ENCODE results near the gene PALD1.

PALD1 gene

GRCh38 chr10:70466951-70467350 is 11.6 kb upstream of the PALD1 start:
- Histone ChIP-seq H3K27me3 (ENCODE audit: control insufficient read depth in 3 of 3, insufficient read depth in 3 of 3, low read depth in 1 of 3, low read length in 3 of 3) (peaks cover 0 to 6% (median 0%) of the 10 kb centered on the region in 3 experiments), H3K4me1 (ENCODE audit: control insufficient read depth in 2 of 2, insufficient read depth in 1 of 2, low read depth in 1 of 2, low read length in 2 of 2) (peaks cover 4 to 13% of the 10 kb centered on the region in 2 donors), H2BK15ac (ENCODE audit: low read length) (no peak overlapping the region), H2AFZ (ENCODE audit: low read length) (no peak overlapping the region), H4K91ac (ENCODE audit: low read depth, low read length, poor library complexity) (no peak overlapping the region), H4K8ac (ENCODE audit: low read depth, low read length) (no peak overlapping the region), H3K4me2 (ENCODE audit: insufficient read depth, low read length, poor library complexity, severe bottlenecking) (no peak overlapping the region), H3K23ac (ENCODE audit: low read depth, low read length, poor library complexity) (peak overlapping the region; percentile 13), H3K4me3 (ENCODE audit: low read length in 2 of 2) (no peak overlapping the region), H2AK5ac (ENCODE audit: low read depth, low read length) (peak overlapping the region; percentile 89), H3K36me3 (replicated peaks in 1 of 2; ENCODE audit: control insufficient read depth in 2 of 2, insufficient read depth in 2 of 2, low read length in 2 of 2) (no peaks in the 10 kb centered on the region), H3K18ac (ENCODE audit: low read length) (no peak overlapping the region), H2BK5ac (ENCODE audit: low read length) (no peak overlapping the region), H3K14ac (ENCODE audit: low read length) (no peak overlapping the region), H2BK12ac (ENCODE audit: low read length) (no peak overlapping the region), H3K79me1 (ENCODE audit: low read depth, low read length) (no peaks in the 10 kb centered on the region), H3K27ac (replicated peaks; ENCODE audit: low read length) (no peak overlapping the region), H3K4ac (ENCODE audit: low read length) (no peak overlapping the region), H3K9ac (ENCODE audit: low read depth, low read length, poor library complexity) (no peak overlapping the region), H3K9me3 (replicated peaks in 1 of 2; ENCODE audit: control insufficient read depth in 2 of 2, insufficient read depth in 1 of 2, low read depth in 1 of 2, low read length in 2 of 2) (no peaks in the 10 kb centered on the region), H2BK120ac (ENCODE audit: low read depth, low read length) (no peak overlapping the region)
- DNase-seq (ENCODE audit: low spot score) = no peak
- no CpG with 5 or more reads among the region's 3 CpGs for WGBS, 2 donors (ENCODE audit: extremely low coverage in 2 of 2, insufficient read length in 2 of 2, insufficient replicate concordance in 1 of 2)

GRCh38 chr10:70472799-70473454 is 5.6 kb upstream of the PALD1 start:
- Histone ChIP-seq H3K9ac (ENCODE audit: low read depth, low read length, poor library complexity) (no peak overlapping the region), H3K4me1 (ENCODE audit: control insufficient read depth in 2 of 2, insufficient read depth in 1 of 2, low read depth in 1 of 2, low read length in 2 of 2) (peaks cover 8 to 16% of the 10 kb centered on the region in 2 donors), H3K14ac (ENCODE audit: low read length) (no peak overlapping the region), H4K91ac (ENCODE audit: low read depth, low read length, poor library complexity) (no peak overlapping the region), H2AK5ac (ENCODE audit: low read depth, low read length) (no peak overlapping the region), H3K4me3 (ENCODE audit: low read length in 2 of 2) (no peak overlapping the region), H3K27ac (replicated peaks; ENCODE audit: low read length) (no peak overlapping the region), H3K79me1 (ENCODE audit: low read depth, low read length) (no peaks in the 10 kb centered on the region), H3K23ac (ENCODE audit: low read depth, low read length, poor library complexity) (no peak overlapping the region), H2AFZ (ENCODE audit: low read length) (no peak overlapping the region), H3K4me2 (ENCODE audit: insufficient read depth, low read length, poor library complexity, severe bottlenecking) (no peak overlapping the region), H3K27me3 (ENCODE audit: control insufficient read depth in 3 of 3, insufficient read depth in 3 of 3, low read depth in 1 of 3, low read length in 3 of 3) (peaks cover 0 to 40% (median 4%) of the 10 kb centered on the region in 3 experiments), H4K8ac (ENCODE audit: low read depth, low read length) (no peak overlapping the region), H3K36me3 (replicated peaks in 1 of 2; ENCODE audit: control insufficient read depth in 2 of 2, insufficient read depth in 2 of 2, low read length in 2 of 2) (no peaks in the 10 kb centered on the region), H3K18ac (ENCODE audit: low read length) (no peak overlapping the region), H3K4ac (ENCODE audit: low read length) (no peak overlapping the region), H2BK15ac (ENCODE audit: low read length) (no peak overlapping the region), H2BK120ac (ENCODE audit: low read depth, low read length) (no peak overlapping the region), H2BK12ac (ENCODE audit: low read length) (no peak overlapping the region), H2BK5ac (ENCODE audit: low read length) (no peak overlapping the region), H3K9me3 (replicated peaks in 1 of 2; ENCODE audit: control insufficient read depth in 2 of 2, insufficient read depth in 1 of 2, low read depth in 1 of 2, low read length in 2 of 2) (no peaks in the 10 kb centered on the region)
- no peak for DNase-seq (ENCODE audit: low spot score)
- no CpG with 5 or more reads among the region's 8 CpGs for WGBS, 2 donors (ENCODE audit: extremely low coverage in 2 of 2, insufficient read length in 2 of 2, insufficient replicate concordance in 1 of 2)

GRCh38 chr10:70474780-70475179 is 3.8 kb upstream of the PALD1 start:
- H4K8ac ChIP-seq (ENCODE audit: low read depth, low read length) = no peak overlapping the region
- no peak overlapping the region for H2BK5ac ChIP-seq (ENCODE audit: low read length)
- DNase-seq (ENCODE audit: low spot score) = no peak
- H3K79me1 ChIP-seq (ENCODE audit: low read depth, low read length) = no peaks in the 10 kb centered on the region
- no peak overlapping the region for H2AK5ac ChIP-seq (ENCODE audit: low read depth, low read length)
- no peak overlapping the region for H3K27ac ChIP-seq (replicated peaks; ENCODE audit: low read length)
- H3K14ac ChIP-seq (ENCODE audit: low read length) = peak overlapping the region; percentile 48
- no peak overlapping the region for H2BK15ac ChIP-seq (ENCODE audit: low read length)
- WGBS, 2 donors (ENCODE audit: extremely low coverage in 2 of 2, insufficient read length in 2 of 2, insufficient replicate concordance in 1 of 2) = no CpG with 5 or more reads among the region's 2 CpGs
- H3K4me1 ChIP-seq (ENCODE audit: control insufficient read depth in 2 of 2, insufficient read depth in 1 of 2, low read depth in 1 of 2, low read length in 2 of 2) = peaks cover 6 to 11% of the 10 kb centered on the region in 2 donors
- no peak overlapping the region for H2BK120ac ChIP-seq (ENCODE audit: low read depth, low read length)
- H3K36me3 ChIP-seq (replicated peaks in 1 of 2; ENCODE audit: control insufficient read depth in 2 of 2, insufficient read depth in 2 of 2, low read length in 2 of 2) = no peaks in the 10 kb centered on the region
- H3K23ac ChIP-seq (ENCODE audit: low read depth, low read length, poor library complexity) = no peak overlapping the region
- H3K18ac ChIP-seq (ENCODE audit: low read length) = peak overlapping the region; percentile 12
- H3K9me3 ChIP-seq (replicated peaks in 1 of 2; ENCODE audit: control insufficient read depth in 2 of 2, insufficient read depth in 1 of 2, low read depth in 1 of 2, low read length in 2 of 2) = no peaks in the 10 kb centered on the region
- no peak overlapping the region for H3K9ac ChIP-seq (ENCODE audit: low read depth, low read length, poor library complexity)
- H3K4ac ChIP-seq (ENCODE audit: low read length) = no peak overlapping the region
- H2BK12ac ChIP-seq (ENCODE audit: low read length) = no peak overlapping the region
- no peak overlapping the region for H3K4me3 ChIP-seq (ENCODE audit: low read length in 2 of 2)
- peaks cover 0 to 42% (median 4%) of the 10 kb centered on the region in 3 experiments for H3K27me3 ChIP-seq (ENCODE audit: control insufficient read depth in 3 of 3, insufficient read depth in 3 of 3, low read depth in 1 of 3, low read length in 3 of 3)
- H4K91ac ChIP-seq (ENCODE audit: low read depth, low read length, poor library complexity) = no peak overlapping the region
- no peak overlapping the region for H2AFZ ChIP-seq (ENCODE audit: low read length)
- H3K4me2 ChIP-seq (ENCODE audit: insufficient read depth, low read length, poor library complexity, severe bottlenecking) = no peak overlapping the region

DNA sequence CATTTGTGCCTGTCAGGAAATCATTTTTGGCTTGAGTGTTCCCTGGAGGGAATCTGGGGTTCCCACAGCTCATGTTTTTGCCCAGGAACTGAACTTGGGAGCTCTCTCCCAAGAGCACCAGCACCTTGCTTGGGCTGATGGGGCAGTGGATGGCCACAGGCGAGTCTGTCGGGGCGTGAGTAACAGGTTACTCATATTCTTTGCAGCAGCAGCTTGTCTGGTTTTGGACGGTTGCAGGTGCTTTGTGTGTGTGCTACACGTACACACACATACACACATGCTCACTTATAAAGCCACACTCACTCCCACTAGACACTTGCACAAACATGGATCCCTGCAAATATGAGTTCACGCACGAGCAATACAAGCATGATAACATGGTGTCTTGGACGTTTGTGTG is 2.9 kb upstream of the PALD1 start:
- no peak overlapping the region for H3K14ac ChIP-seq (ENCODE audit: low read length)
- no peak overlapping the region for H3K27ac ChIP-seq (replicated peaks; ENCODE audit: low read length)
- peaks cover 8 to 11% of the 10 kb centered on the region in 2 donors for H3K4me1 ChIP-seq (ENCODE audit: control insufficient read depth in 2 of 2, insufficient read depth in 1 of 2, low read depth in 1 of 2, low read length in 2 of 2)
- H3K23ac ChIP-seq (ENCODE audit: low read depth, low read length, poor library complexity) = no peak overlapping the region
- peaks cover 4% of the 10 kb centered on the region for H3K79me1 ChIP-seq (ENCODE audit: low read depth, low read length)
- no peak for DNase-seq (ENCODE audit: low spot score)
- H2BK15ac ChIP-seq (ENCODE audit: low read length) = no peak overlapping the region
- H4K91ac ChIP-seq (ENCODE audit: low read depth, low read length, poor library complexity) = no peak overlapping the region
- no peak overlapping the region for H3K18ac ChIP-seq (ENCODE audit: low read length)
- H2BK5ac ChIP-seq (ENCODE audit: low read length) = no peak overlapping the region
- no peak overlapping the region for H3K4me3 ChIP-seq (ENCODE audit: low read length in 2 of 2)
- no peak overlapping the region for H2BK12ac ChIP-seq (ENCODE audit: low read length)
- H3K4me2 ChIP-seq (ENCODE audit: insufficient read depth, low read length, poor library complexity, severe bottlenecking) = no peak overlapping the region
- no peak overlapping the region for H2AK5ac ChIP-seq (ENCODE audit: low read depth, low read length)
- no peak overlapping the region for H2AFZ ChIP-seq (ENCODE audit: low read length)
- H3K9me3 ChIP-seq (replicated peaks in 1 of 2; ENCODE audit: control insufficient read depth in 2 of 2, insufficient read depth in 1 of 2, low read depth in 1 of 2, low read length in 2 of 2) = no peaks in the 10 kb centered on the region
- no peak overlapping the region for H3K4ac ChIP-seq (ENCODE audit: low read length)
- peaks cover 0 to 42% (median 4%) of the 10 kb centered on the region in 3 experiments for H3K27me3 ChIP-seq (ENCODE audit: control insufficient read depth in 3 of 3, insufficient read depth in 3 of 3, low read depth in 1 of 3, low read length in 3 of 3)
- H3K9ac ChIP-seq (ENCODE audit: low read depth, low read length, poor library complexity) = no peak overlapping the region
- H2BK120ac ChIP-seq (ENCODE audit: low read depth, low read length) = no peak overlapping the region
- no peak overlapping the region for H4K8ac ChIP-seq (ENCODE audit: low read depth, low read length)
- no peaks in the 10 kb centered on the region for H3K36me3 ChIP-seq (replicated peaks in 1 of 2; ENCODE audit: control insufficient read depth in 2 of 2, insufficient read depth in 2 of 2, low read length in 2 of 2)
- no CpG with 5 or more reads among the region's 8 CpGs for WGBS, 2 donors (ENCODE audit: extremely low coverage in 2 of 2, insufficient read length in 2 of 2, insufficient replicate concordance in 1 of 2)
